ENCODE measurements around the gene ESRRB.

ESRRB gene

GRCh38 chr14:76498463-76498935 lies 122.6 kb downstream of the ESRRB start:
- H3K27ac ChIP-seq, result no peak overlapping the region
- TF ChIP-seq CTCF (IDR thresholded peaks at IDR 0.05), result no peak
- TF ChIP-seq ZFX (IDR thresholded peaks at IDR 0.05; ENCODE audit: borderline replicate concordance), result no peak

- TF ChIP-seq ZFX (IDR thresholded peaks at IDR 0.05; ENCODE audit: borderline replicate concordance), result no peak
- TF ChIP-seq CTCF (IDR thresholded peaks at IDR 0.05), result no peak
Observed at GRCh38 chr14:76498976-76499375, 123.0 kb downstream of the ESRRB start.

GRCh38 chr14:76499399-76499798 lies 123.5 kb downstream of the ESRRB start:
- TF ChIP-seq ZFX (IDR thresholded peaks at IDR 0.05; ENCODE audit: borderline replicate concordance) (no peak), CTCF (IDR thresholded peaks at IDR 0.05) (no peak)
- no peak overlapping the region for H3K27ac ChIP-seq

More at GRCh38 chr14:76498976-76499375, 123.0 kb downstream of the ESRRB start:
- H3K27ac ChIP-seq, result no peak overlapping the region

GRCh38 chr14:76500011-76500410 lies 124.1 kb downstream of the ESRRB start:
- no peak overlapping the region for H3K27ac ChIP-seq
- TF ChIP-seq CTCF (IDR thresholded peaks at IDR 0.05) (no peak), ZFX (IDR thresholded peaks at IDR 0.05; ENCODE audit: borderline replicate concordance) (no peak)

GRCh38 chr14:76500480-76500879 lies 124.5 kb downstream of the ESRRB start:
- TF ChIP-seq ZFX (IDR thresholded peaks at IDR 0.05; ENCODE audit: borderline replicate concordance), result no peak
- no peak for TF ChIP-seq CTCF (IDR thresholded peaks at IDR 0.05)
- H3K27ac ChIP-seq, result no peak overlapping the region

GRCh38 chr14:76501156-76501720 lies 125.3 kb downstream of the ESRRB start:
- no peak for TF ChIP-seq CTCF (IDR thresholded peaks at IDR 0.05)
- TF ChIP-seq ZFX (IDR thresholded peaks at IDR 0.05; ENCODE audit: borderline replicate concordance), result no peak

GRCh38 chr14:76502219-76502618 lies 126.3 kb downstream of the ESRRB start:
- no peak overlapping the region for H3K27ac ChIP-seq
- TF ChIP-seq CTCF (IDR thresholded peaks at IDR 0.05), result no peak
- TF ChIP-seq ZFX (IDR thresholded peaks at IDR 0.05; ENCODE audit: borderline replicate concordance), result no peak

More at GRCh38 chr14:76501156-76501720, 125.3 kb downstream of the ESRRB start:
- H3K27ac ChIP-seq, result no peak overlapping the region
